ENCODE data around the gene ROM1. TPM values are rescaled to one million over a fixed set of nuclear protein-coding genes. Genes with fewer than 3 reads are reported as not detected.

The ROM1 gene, protein sequence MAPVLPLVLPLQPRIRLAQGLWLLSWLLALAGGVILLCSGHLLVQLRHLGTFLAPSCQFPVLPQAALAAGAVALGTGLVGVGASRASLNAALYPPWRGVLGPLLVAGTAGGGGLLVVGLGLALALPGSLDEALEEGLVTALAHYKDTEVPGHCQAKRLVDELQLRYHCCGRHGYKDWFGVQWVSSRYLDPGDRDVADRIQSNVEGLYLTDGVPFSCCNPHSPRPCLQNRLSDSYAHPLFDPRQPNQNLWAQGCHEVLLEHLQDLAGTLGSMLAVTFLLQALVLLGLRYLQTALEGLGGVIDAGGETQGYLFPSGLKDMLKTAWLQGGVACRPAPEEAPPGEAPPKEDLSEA
- 2.0 TPM for total RNA-seq
- long read RNA-seq, partial matches to known transcripts = 0 of 5 reads
- long read RNA-seq, other reads (novel, unspliced or antisense) = 1 of 5 reads

DNA sequence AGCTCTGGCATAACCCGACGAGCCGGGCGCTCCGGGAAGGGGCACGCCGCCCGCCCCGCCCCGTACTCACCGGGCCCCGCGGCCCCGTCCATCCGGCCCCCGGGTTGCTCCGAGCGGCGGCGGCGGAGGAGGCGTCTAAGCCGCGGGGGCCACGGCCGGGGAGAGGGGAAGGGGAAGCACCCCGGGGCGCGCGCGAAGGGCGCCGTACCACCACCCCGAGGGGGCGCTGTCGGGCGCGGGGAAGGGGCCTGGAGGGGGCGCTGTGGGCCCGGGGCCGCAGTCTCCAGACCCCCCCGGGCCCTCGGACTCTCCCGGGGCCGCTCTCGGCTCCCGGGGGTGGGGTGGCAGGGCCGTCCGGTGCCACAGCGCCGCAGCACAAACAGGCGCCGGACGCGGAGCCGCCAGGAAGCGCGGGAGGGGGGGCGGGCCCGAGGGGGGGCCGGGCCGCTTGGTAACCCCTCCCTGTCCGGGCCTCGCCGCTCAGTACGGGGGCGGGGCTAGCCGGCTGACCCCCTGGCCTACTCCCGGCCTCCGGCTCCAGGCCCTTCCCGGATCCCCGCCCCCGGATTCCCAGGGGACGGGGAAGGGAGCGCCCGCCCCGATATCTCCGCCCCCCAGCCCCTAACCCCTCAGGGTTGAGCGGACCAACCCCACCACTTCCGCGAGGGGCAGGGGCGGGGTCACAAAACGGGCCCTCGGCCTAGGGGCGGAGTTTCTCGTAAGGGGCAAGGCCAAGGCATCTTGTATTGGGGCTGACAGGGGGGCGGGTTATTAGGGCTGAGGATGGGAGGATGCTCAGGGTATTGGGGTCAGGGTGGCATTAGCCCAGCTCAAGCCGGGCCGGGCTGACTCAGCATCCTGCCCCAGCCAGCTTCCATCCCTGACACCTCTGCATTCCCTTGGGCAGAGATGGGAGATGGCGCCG is at the start of gene ROM1, which contains the start of gene EML3:
Gene ROM1 (plus strand): TSS at position 892 of the 925 bp plus-strand sequence. CDS start 25 bp downstream, at position 917.
Gene EML3 (minus strand): TSS at position 410 of the 925 bp plus-strand sequence. CDS start 318 bp downstream, at position 92.
- peaks cover 33% of the 10 kb centered on the region for H3K36me3 ChIP-seq
- H3K27ac ChIP-seq (replicated peaks) = peak within 1 kb of the TSS; percentile 96
- peak; percentile 92 for DNase-seq
- no peaks in the 10 kb centered on the region for H3K9me3 ChIP-seq (replicated peaks)
- TF ChIP-seq, protein P1, sequence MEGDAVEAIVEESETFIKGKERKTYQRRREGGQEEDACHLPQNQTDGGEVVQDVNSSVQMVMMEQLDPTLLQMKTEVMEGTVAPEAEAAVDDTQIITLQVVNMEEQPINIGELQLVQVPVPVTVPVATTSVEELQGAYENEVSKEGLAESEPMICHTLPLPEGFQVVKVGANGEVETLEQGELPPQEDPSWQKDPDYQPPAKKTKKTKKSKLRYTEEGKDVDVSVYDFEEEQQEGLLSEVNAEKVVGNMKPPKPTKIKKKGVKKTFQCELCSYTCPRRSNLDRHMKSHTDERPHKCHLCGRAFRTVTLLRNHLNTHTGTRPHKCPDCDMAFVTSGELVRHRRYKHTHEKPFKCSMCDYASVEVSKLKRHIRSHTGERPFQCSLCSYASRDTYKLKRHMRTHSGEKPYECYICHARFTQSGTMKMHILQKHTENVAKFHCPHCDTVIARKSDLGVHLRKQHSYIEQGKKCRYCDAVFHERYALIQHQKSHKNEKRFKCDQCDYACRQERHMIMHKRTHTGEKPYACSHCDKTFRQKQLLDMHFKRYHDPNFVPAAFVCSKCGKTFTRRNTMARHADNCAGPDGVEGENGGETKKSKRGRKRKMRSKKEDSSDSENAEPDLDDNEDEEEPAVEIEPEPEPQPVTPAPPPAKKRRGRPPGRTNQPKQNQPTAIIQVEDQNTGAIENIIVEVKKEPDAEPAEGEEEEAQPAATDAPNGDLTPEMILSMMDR (IDR thresholded peaks at IDR 0.05; ENCODE audit: borderline replicate concordance) = peak; percentile 89
- H3K27me3 ChIP-seq (ENCODE audit: low read depth) = no peaks in the 10 kb centered on the region
- peaks cover 39% of the 10 kb centered on the region for H3K4me1 ChIP-seq
- H3K4me3 ChIP-seq = peak within 1 kb of the TSS; percentile 76
- intact Hi-C loops (cut with micrococcal nuclease) = no loop called here

DNA sequence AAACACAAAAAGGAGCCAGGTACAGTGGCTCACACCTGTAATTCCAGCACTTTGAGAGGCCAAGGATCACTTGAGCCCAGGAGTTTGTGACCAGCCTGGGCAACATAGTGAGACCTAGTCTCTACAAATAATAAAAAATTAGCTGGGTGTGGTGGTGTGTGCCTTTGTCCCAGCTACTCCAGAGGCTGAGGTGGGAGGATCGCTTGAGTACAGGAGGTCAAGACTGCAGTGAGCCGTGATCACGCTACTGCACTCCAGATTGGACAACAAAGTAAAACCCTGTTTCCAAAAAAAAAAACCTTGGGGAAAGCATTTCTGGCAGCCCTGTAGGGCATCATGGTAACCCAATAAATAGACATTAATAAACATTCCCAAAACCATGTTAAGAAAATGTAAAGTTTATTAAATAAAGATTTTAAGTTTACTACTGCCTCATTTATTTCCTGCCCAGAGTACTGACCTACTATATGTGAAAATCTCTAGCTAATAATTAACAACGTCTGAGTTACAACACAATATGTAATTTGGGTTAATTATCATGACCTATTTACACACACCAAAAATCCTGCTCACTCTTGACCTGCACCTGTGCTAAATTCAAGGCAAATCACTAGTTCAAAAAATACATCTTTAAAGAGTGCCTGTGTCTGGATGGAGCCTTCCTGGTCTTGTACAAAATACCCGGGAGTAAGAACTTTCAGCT is 47.8 kb upstream of the ROM1 start:
- H3K4me1 ChIP-seq = peaks cover 24% of the 10 kb centered on the region
- TF ChIP-seq, protein P1 (IDR thresholded peaks at IDR 0.05; ENCODE audit: borderline replicate concordance) = no peak
- peaks cover 88% of the 10 kb centered on the region for H3K36me3 ChIP-seq
- H3K27ac ChIP-seq (replicated peaks) = no peak overlapping the region
- H3K27me3 ChIP-seq (ENCODE audit: low read depth) = no peaks in the 10 kb centered on the region
- H3K9me3 ChIP-seq (replicated peaks) = no peaks in the 10 kb centered on the region
- DNase-seq = no peak
- H3K4me3 ChIP-seq = no peak overlapping the region
- intact Hi-C loops (cut with micrococcal nuclease) = no loop called here

DNA sequence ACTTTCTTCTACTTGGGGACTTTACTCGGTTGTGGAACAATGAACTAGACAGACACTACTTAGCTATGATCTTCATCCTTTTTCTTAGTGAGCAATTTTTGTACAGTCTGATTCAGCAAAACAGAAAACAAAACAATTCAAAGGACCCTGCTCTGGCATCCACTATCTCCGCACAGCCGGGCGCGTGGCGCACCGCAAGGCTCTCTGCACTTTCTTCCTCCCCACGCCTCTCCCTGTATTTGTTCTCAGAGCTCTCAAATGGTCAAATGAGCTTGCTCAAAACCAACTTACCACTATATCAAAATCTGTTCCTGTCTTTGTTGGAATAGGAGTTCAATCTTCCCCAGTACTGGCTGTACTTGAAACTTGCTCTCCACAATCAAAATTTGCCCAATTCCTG is 46.8 kb upstream of the ROM1 start:
- no peaks in the 10 kb centered on the region for H3K27me3 ChIP-seq (ENCODE audit: low read depth)
- H3K9me3 ChIP-seq (replicated peaks) = no peaks in the 10 kb centered on the region
- no peak for DNase-seq
- TF ChIP-seq, protein P1 (IDR thresholded peaks at IDR 0.05; ENCODE audit: borderline replicate concordance) = no peak
- H3K36me3 ChIP-seq = peaks cover 98% of the 10 kb centered on the region
- intact Hi-C loops (cut with micrococcal nuclease) = no loop called here
- H3K4me3 ChIP-seq = no peak overlapping the region
- H3K27ac ChIP-seq (replicated peaks) = no peak overlapping the region
- peaks cover 22% of the 10 kb centered on the region for H3K4me1 ChIP-seq

DNA sequence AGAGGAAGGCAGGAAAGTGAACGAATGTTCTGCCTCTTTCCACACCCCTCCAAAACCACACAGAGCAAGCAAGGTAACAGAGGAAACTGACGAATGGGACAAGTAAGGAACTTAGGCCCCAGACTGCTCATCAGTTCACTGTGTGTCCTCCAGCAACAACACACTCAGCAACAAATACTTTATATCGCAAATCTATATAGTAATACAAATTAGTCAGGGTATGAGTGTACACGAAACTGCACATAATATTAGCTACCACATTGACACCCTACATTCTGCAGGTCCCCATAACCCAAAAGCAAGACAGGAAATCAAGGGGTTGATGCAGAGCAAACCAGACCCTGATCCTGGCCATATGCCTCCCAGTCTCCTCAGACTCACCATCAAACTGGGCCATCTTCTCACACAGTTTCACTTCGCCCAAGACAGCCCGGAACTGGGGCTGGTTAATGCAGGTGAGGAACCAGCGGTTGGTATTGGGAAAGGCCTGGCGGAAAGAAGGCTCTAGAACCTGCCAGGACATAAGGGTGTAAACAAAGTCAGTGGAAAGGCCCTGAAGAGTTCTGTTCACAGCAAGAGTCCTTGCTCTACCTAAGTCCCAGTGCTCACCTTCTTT is 45.9 kb upstream of the ROM1 start:
- TF ChIP-seq, protein P1 (IDR thresholded peaks at IDR 0.05; ENCODE audit: borderline replicate concordance) = no peak
- peaks cover 29% of the 10 kb centered on the region for H3K4me1 ChIP-seq
- no peak for DNase-seq
- no peak overlapping the region for H3K4me3 ChIP-seq
- intact Hi-C loops (cut with micrococcal nuclease) = no loop called here
- H3K9me3 ChIP-seq (replicated peaks) = no peaks in the 10 kb centered on the region
- H3K27me3 ChIP-seq (ENCODE audit: low read depth) = no peaks in the 10 kb centered on the region
- no peak overlapping the region for H3K27ac ChIP-seq (replicated peaks)
- peaks cover 100% of the 10 kb centered on the region for H3K36me3 ChIP-seq
